Heart right ventricle (tissue), 16 donors: ENCODE results near the gene GPRC5B. TPM values are rescaled to one million over a fixed set of nuclear protein-coding genes. Genes with fewer than 3 reads are reported as not detected.

ENCODE experiments used
- ATAC-seq, 8 donors: fragments of 200-7000 bp; cut with Tn5 transposase; one replicate each; pipeline ENCODE4 v1.9.1; 2020; ENCODE audit warnings: mild to moderate bottlenecking in 8 of 8, moderate library complexity in 8 of 8, moderate number of reproducible peaks in 1 of 8
- DNase-seq, 2 donors: peaks; one replicate each; pipeline ENCODE4 v3.0.0-alpha.2; 2020
- H3K27ac ChIP-seq, 10 donors: fragments of 200-600 bp; sonication (generic) in 2 of 10; one replicate each; pipeline versions ENCODE4 v1.5.0 to v1.8.0; 2020 to 2022; ENCODE audit warnings: mild to moderate bottlenecking in 3 of 10
- H3K27me3 ChIP-seq, 7 donors: fragments of 200-600 bp; one replicate each; pipeline ENCODE4 v1.8.0; 2021 to 2022; ENCODE audit warnings: mild to moderate bottlenecking in 2 of 7
- H3K36me3 ChIP-seq, 9 donors: fragments of 200-600 bp; sonication (generic) in 1 of 9; one replicate each; pipeline versions ENCODE4 v1.5.0 to v1.8.0; 2020 to 2022; ENCODE audit warnings: mild to moderate bottlenecking in 2 of 9
- H3K4me1 ChIP-seq, 9 donors: fragments of 200-600 bp; sonication (generic) in 1 of 9; one replicate each; pipeline versions ENCODE4 v1.5.0 to v1.8.0; 2020 to 2022; ENCODE audit warnings: mild to moderate bottlenecking in 4 of 9
- H3K4me3 ChIP-seq, 10 donors: fragments of 200-600 bp; sonication (generic) in 2 of 10; one replicate each; pipeline versions ENCODE4 v1.5.0 to v1.8.0; 2020 to 2022; ENCODE audit warnings: mild to moderate bottlenecking in 7 of 10, moderate library complexity in 2 of 10
- H3K9me3 ChIP-seq, 11 donors: fragments of 200-600 bp in 10 of 11; sonication (generic) in 2 of 11; one replicate each; pipeline versions ENCODE4 v1.5.0 to v1.8.0; 2013 to 2022; ENCODE audit warnings: mild to moderate bottlenecking in 2 of 11, control low read depth in 1 of 11, moderate library complexity in 1 of 11
- CTCF ChIP-seq, 9 donors: fragments of 200-600 bp; sonication (generic) in 2 of 9; IDR thresholded peaks; one replicate each; pipeline versions ENCODE4 v1.5.0 to v1.8.0; 2021 to 2022; ENCODE audit warnings: antibody characterized with exemption in 9 of 9, mild to moderate bottlenecking in 5 of 9, moderate library complexity in 1 of 9
- WGBS, 2 donors: extraction: QIAGEN DNeasy Blood & Tissue Kit; methylation state at CpG; one replicate each; pipeline ENCODE4 v1.1.7; 2013; ENCODE audit warnings: inconsistent platforms in 1 of 2; 5-methylcytosine and 5-hydroxymethylcytosine counted together
- intact Hi-C, 10 donors: fragments of 100-400 bp; cut with DNase I; formaldehyde crosslinking; loops; one replicate each; pipeline versions ENCODE4 v1.11.1 to v1.14.2; 2022
- polyA plus RNA-seq, 2 donors: library from polyadenylated mRNA; stranded (reverse); fragments of 200-250 nt; gene quantifications; one replicate each; pipeline ENCODE4 v1.2.3, GENCODE V29; 2013
- total RNA-seq, 10 donors: library from RNA; stranded (reverse); fragmentation: NEBNext Ultra II Directional in 3 of 10; extraction: Animal tissue kit (Norgen Biotek cat#: 25700) in 3 of 10; gene quantifications; one replicate each; pipeline versions ENCODE4 v1.2.1 to v1.2.4, GENCODE V29; 2021 to 2023
- donor health status: Arrhythmogenic right ventricular cardiomyopathy.
- donor health status: ischemic (EF 13 %, LVEDD 7.1; RV severe dilation, severe dysfunction).
- donor health status: healthy with polysubstance abuse.
- donor health status: DM: no; HTN: yes; CAD: no.
- donor health status: DM: no; HTN: no; CAD: no.
- donor health status: ischemic (EF 25% LVEDD 6.9; RV normal size, moderate dysfunction).
- donor health status: ischemic (EF 25% LVEDD 5.7; RV mildly dilated, moderate dysfunction).
- donor health status: healthy.
- donor health status: DM: yes; HTN: yes; CAD: no.
- donor health status: Ischemic cardiomyopathy.
- donor health status: ischemic (EF 35%, LVEDD 5.7; RV mildly dilated, moderate dysfunction).
- donor health status: nonischemic (EF 11% LVEDD 7.7; RV severe dilation, severe dysfunction).
- donor health status: DM: yes; HTN: yes; CAD: no.
- donor health status: PGD.
- donor health status: ischemic (EF 29% LVEDD 5.4; RV normal size, mild dysfunction).
- donor health status: nonischemic (EF 23%, LVEDD 6.1; RV moderate dilation, normal function).

The GPRC5B gene
- total and polyA plus RNA-seq, 12 donors, result 24.1 to 208 (median 69.4) TPM

DNA sequence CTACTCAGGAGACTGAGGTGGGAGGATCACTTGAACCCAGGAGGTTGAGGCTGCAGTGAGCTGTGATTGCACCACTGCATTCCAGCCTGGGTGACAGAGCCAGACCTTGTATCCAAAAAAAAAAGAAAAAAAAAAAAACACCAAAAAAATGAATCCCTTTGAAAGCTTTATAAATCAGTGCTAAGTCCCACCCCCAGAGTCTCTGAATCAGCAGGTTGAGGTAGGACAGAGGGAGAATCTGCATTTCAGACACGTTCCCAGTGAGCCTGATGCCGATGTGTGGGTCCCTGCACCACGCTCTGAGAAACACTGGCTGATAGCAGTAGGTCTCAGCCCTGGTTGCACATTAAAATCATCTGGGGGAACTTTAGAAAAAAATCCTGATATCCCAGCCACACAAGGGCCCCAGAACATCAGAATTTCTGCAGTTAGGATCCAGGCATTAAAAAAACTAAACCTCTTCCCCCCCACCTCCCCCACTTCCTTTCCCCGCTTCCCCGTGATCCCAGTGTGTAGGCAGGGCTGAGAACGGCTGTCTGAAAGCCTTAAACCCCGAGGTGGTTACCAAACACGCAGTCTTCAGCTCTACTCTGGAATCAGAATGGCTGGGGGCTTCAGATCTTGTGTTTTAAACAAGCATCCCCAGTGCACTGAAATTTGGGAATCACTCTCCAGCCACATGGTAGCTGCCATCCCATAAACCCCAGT lies 27.3 kb upstream of the GPRC5B start:
- intact Hi-C loops, result loop anchor here in 2 of 10 donors (5.0 to 10.0 kb wide), 2 partner anchors 383 to 390 kb away; no protein-coding TSS in a partner anchor
- no peak for ATAC-seq
- peaks cover 0 to 42% (median 17%) of the 10 kb centered on the region in 7 donors for H3K27me3 ChIP-seq
- peaks cover 0 to 7% (median 5%) of the 10 kb centered on the region in 9 donors for H3K4me1 ChIP-seq
- 46 to 55% methylated on average over 8 of the region's 8 CpGs for WGBS, 2 donors
- no peak for DNase-seq
- no peak overlapping the region for H3K4me3 ChIP-seq
- H3K36me3 ChIP-seq, result no peaks in the 10 kb centered on the region
- no peak for TF ChIP-seq CTCF (IDR thresholded peaks at IDR 0.05)
- H3K27ac ChIP-seq, result no peak overlapping the region
- peaks cover 0 to 6% (median 0%) of the 10 kb centered on the region in 11 donors for H3K9me3 ChIP-seq

- peaks cover 0 to 41% (median 17%) of the 10 kb centered on the region in 7 donors for H3K27me3 ChIP-seq
- no peak overlapping the region for H3K4me3 ChIP-seq
- no peak for ATAC-seq
- no peak for DNase-seq
- no peaks in the 10 kb centered on the region for H3K36me3 ChIP-seq
- TF ChIP-seq CTCF (IDR thresholded peaks at IDR 0.05), result no peak
- 85 to 87% methylated on average over 2 of the region's 2 CpGs for WGBS, 2 donors
- intact Hi-C loops, result loop anchor here in 2 of 10 donors (5.0 to 10.0 kb wide), 2 partner anchors 384 to 391 kb away; no protein-coding TSS in a partner anchor
- H3K4me1 ChIP-seq, result peaks cover 0 to 7% (median 5%) of the 10 kb centered on the region in 9 donors
- peaks cover 0 to 6% (median 0%) of the 10 kb centered on the region in 11 donors for H3K9me3 ChIP-seq
- H3K27ac ChIP-seq, result no peak overlapping the region
Measured at GRCh38 chr16:19911204-19911603, 26.6 kb upstream of the GPRC5B start.

DNA sequence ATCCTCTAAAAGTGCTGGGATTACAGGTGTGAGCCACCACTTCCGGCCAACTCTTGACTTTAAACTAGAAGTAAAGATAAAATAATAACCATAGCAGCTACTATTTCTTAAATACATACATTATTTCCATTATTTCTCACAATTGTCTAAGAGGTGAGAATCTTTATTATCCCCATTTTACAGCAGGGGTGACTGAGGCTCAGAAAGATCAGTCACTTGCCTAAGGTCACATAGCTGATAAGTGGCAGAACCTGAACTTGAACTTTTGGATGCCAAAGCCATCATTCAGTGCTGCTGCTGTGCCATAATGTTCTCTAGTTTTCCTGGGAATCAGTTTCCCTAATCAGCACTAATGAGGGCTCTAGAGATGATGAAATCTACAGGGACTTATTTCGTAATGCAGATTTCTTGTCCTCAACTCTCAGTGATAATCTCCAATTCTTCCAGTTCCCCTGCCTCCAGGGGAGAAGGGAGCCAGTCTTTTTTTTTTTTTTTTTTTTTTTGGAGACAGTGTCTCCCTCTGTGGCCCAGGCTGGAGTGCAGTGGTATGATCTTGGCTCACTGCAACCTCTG lies 25.2 kb upstream of the GPRC5B start:
- intact Hi-C loops, result loop anchor here in 8 of 10 donors (2.0 to 10.0 kb wide), 7 partner anchors 385 to 477 kb away; no protein-coding TSS in a partner anchor
- ATAC-seq (no peak), DNase-seq (no peak)
- peaks cover 0 to 7% (median 5%) of the 10 kb centered on the region in 9 donors for H3K4me1 ChIP-seq
- no peak overlapping the region for H3K4me3 ChIP-seq
- 68 to 69% methylated on average over 2 of the region's 2 CpGs for WGBS, 2 donors
- peaks cover 0 to 36% (median 17%) of the 10 kb centered on the region in 7 donors for H3K27me3 ChIP-seq
- no peak overlapping the region for H3K27ac ChIP-seq
- no peaks in the 10 kb centered on the region for H3K36me3 ChIP-seq
- H3K9me3 ChIP-seq, result peaks cover 0 to 6% (median 0%) of the 10 kb centered on the region in 11 donors
- TF ChIP-seq CTCF (IDR thresholded peaks at IDR 0.05), result no peak

GRCh38 chr16:19908921-19909320 lies 24.3 kb upstream of the GPRC5B start:
- Histone ChIP-seq H3K27ac (no peak overlapping the region), H3K9me3 (peaks cover 0 to 6% (median 0%) of the 10 kb centered on the region in 11 donors), H3K4me1 (peaks cover 0 to 7% (median 5%) of the 10 kb centered on the region in 9 donors), H3K4me3 (no peak overlapping the region), H3K36me3 (no peaks in the 10 kb centered on the region), H3K27me3 (peaks cover 0 to 36% (median 17%) of the 10 kb centered on the region in 7 donors)
- 83 to 93% methylated on average over 1 of the region's 1 CpG for WGBS, 2 donors
- ATAC-seq (no peak), DNase-seq (no peak)
- no peak for TF ChIP-seq CTCF (IDR thresholded peaks at IDR 0.05)
- intact Hi-C loops, result loop anchor here in 7 of 10 donors (2.0 to 5.0 kb wide), 6 partner anchors 388 to 478 kb away; no protein-coding TSS in a partner anchor
